NK-92 (cell line): ENCODE data around the gene CEACAM16.
A peak's percentile ranks its signal among the peaks of the same experiment; 100 is the strongest.

ENCODE experiments used
- DNase-seq: peaks from one replicate; lab custom pipeline; 2025; ENCODE audit not compliant: unreplicated experiment; lab: John Stamatoyannopoulos, UW

The CEACAM16 gene

GRCh38 chr19:44744871-44745332 lies 46.0 kb downstream of the CEACAM16 start:
- no peak for DNase-seq

- DNase-seq: no peak
Observed at GRCh38 chr19:44745341-44745831, 46.4 kb downstream of the CEACAM16 start.

GRCh38 chr19:44745887-44746600 lies 47.1 kb downstream of the CEACAM16 start:
- DNase-seq: no peak

- DNase-seq: no peak
Observed at GRCh38 chr19:44746616-44746945, 47.6 kb downstream of the CEACAM16 start.

- no peak for DNase-seq
Observed at GRCh38 chr19:44746946-44747738, 48.2 kb downstream of the CEACAM16 start.

- no peak for DNase-seq
Observed at GRCh38 chr19:44747739-44748425, 48.9 kb downstream of the CEACAM16 start.

- no peak for DNase-seq
Observed at GRCh38 chr19:44748426-44749254, 49.7 kb downstream of the CEACAM16 start, which contains the start of gene BCL3. TSS of gene BCL3 (plus strand) at chr19:44748708. CDS start at chr19:44748791, 83 bp downstream.

GRCh38 chr19:44749292-44749691 lies 50.3 kb downstream of the CEACAM16 start:
- no peak for DNase-seq

GRCh38 chr19:44749994-44750393 lies 51.0 kb downstream of the CEACAM16 start:
- DNase-seq: no peak

GRCh38 chr19:44752123-44752815 lies 53.3 kb downstream of the CEACAM16 start:
- DNase-seq: no peak

- DNase-seq: peak; percentile 75
Observed at GRCh38 chr19:44752816-44753625, 54.1 kb downstream of the CEACAM16 start.

GRCh38 chr19:44753626-44753931 lies 54.6 kb downstream of the CEACAM16 start:
- no peak for DNase-seq

- no peak for DNase-seq
Observed at GRCh38 chr19:44753932-44754749, 55.2 kb downstream of the CEACAM16 start.

GRCh38 chr19:44754750-44755080 lies 55.8 kb downstream of the CEACAM16 start:
- DNase-seq: no peak

- DNase-seq: no peak
Observed at GRCh38 chr19:44755219-44755618, 56.3 kb downstream of the CEACAM16 start.

- DNase-seq: no peak
Observed at GRCh38 chr19:44756089-44756562, 57.2 kb downstream of the CEACAM16 start.

- DNase-seq: no peak
Observed at GRCh38 chr19:44757057-44757734, 58.2 kb downstream of the CEACAM16 start.
